ENCODE measurements around the gene PTGDR2. TPM values are rescaled to one million over a fixed set of nuclear protein-coding genes. Genes with fewer than 3 reads are reported as not detected.
A peak's percentile ranks its signal among the peaks of the same experiment; 100 is the strongest.

The PTGDR2 gene
- total RNA-seq, 1 donor from 2014 or later, result 0.59 TPM

DNA sequence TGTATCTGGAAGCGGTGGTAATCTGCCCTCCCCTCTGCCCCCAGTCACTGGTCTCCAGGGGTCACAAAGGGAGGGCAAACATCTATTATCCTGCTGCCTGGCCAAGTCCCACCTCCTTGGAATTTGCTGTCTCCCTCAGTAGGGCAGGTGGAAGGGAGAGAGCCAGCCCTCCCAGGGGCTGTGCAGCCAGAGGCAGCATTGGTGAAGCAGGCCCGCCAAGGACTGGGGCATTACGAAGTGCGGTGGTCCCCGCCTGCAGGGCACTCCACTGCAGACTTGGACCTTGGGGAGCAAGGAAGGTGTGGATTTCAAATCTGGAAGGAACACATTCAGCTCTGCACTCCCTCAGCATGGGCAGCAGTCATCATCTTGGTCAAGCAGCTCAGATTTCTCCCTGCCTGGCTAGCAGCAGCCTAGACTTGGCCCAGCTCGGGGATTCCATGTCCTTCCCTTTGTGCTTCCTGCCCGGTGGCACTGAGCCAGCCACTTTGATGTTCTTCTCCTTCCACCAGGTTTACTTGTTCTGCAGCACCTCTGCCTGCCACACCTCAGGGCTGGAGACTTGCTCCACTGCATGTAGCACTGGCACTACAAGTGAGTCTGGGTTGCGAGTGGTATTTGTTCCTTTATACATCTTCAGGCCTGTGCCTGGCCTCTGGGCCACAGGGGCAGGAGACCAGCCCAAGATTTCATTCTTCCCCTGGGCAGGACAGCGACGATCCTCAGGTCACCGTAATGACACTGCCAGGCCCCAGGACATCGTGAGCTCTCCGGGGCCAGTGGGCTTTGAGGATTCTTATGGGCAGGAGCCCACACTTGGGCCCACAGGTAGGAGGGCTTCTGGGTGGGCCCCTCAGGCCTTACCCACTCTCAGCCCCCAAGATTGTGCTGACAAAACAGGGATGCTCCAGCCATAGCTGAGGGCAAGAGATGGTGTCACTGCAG is 18.9 kb upstream of the PTGDR2 start:
- no peak for DNase-seq

DNA sequence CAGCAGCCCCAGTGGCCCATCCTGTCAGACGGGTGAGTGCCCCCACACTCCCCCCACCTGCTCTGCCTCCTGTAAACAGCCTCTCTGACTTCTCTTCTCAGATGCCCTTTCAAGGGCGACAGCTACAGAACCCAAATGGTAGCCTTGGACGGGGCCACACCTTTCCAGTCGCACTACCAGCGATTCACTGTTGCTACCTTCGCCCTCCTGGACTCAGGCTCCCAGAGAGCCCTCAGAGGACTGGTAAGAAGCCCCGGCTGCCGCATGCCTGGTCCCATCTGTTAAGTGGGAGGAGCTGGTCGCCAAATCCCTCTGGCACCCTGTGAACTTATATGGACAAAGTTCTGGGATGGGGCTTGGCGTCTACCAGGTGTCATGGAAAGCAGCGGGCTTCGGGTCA is 17.8 kb upstream of the PTGDR2 start:
- no peak for DNase-seq

DNA sequence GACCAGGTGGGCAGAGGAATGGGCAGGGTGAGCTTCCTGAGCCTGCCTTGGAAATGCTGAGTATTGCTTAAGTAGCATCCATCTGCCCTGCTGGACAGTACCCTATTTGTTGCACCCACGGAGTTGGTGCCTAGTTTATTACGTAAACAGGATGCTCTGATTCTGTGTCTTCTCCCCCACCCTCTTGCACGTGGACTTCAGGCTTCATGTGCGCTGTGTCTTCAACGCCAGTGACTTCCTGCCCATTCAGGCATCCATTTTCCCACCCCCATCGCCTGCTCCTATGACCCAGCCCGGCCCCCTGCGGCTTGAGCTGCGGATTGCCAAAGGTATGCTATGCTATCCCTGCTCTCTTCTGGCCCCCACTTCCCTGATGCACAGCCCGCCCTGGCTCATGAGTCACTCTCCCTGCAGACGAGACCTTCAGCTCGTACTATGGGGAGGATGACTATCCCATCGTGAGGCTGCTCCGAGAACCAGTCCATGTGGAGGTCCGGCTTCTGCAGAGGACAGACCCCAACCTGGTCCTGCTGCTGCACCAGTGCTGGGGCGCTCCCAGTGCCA is 17.3 kb upstream of the PTGDR2 start:
- DNase-seq, result no peak

DNA sequence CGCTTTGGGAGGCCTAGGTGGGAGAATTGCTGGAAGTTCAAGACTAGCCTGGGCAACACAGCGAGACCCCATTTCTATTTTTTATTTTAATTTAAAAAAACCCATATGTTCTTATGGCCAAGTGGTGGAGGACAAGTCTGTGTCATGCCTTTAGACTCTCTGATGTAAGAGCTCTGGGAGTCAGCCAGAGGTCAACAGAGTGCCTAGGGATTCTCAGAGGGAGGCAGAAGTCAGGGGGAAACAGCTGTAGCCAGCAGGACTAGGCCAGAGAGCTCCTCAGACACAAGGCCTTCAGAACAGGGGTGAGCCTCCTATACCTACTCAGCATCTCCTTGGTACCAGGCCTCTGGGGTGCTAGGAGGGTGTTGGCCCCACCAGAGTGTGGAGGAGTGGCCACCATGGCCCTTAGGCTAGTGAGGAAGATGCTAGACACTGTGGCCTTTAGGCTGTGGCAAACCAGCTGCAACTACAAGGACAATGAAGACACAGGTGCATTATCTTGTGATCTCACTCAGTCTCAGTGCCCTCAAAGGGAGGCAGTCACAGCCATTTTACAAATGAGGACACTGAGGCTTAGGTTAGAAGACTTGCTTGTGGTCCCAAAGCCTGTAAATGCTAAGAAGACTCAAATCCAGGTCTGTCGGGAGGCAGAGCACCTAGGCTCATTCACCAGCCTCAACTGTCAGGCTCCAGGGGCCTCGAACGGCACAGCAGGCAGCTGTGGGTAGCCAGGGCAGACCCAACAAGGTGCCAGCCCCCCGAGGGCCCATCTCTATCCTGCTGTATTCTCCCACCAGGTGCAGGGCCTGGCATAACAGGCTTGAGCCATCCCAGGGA is 16.6 kb upstream of the PTGDR2 start:
- DNase-seq, result no peak

DNA sequence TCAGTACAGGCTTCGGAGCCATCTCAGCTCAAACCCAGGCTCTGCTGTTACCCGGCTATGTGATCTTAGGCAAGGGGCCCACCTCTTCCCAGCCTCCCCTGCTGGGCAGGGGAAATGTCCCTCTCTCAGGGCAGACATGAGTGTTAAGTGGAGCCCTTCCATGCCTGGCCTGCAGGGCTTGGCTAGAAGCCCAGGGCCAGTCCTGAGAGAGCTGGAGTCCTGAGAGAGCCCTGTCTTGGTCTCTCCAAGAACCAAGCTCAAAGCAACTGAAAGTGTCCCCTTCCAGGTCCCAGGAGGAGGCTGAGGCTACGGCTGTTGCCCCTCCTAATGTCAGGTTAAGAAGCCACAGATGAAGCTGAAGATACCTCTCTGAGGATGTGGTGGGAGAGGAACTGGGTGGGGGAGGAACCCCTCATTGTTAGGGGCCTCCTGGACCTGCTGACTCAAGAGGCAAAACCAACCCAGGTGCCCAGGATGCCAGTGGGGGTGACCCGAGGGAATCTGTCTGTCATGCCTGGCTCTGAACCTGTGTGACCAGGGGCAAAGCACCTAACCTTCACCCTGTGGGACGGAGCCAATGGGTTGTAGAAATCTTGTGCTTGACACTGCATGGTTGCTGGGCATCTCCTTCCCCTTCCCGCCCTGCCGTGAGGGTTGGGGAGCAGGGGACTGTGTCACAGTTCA is 15.8 kb upstream of the PTGDR2 start:
- DNase-seq, result no peak

DNA sequence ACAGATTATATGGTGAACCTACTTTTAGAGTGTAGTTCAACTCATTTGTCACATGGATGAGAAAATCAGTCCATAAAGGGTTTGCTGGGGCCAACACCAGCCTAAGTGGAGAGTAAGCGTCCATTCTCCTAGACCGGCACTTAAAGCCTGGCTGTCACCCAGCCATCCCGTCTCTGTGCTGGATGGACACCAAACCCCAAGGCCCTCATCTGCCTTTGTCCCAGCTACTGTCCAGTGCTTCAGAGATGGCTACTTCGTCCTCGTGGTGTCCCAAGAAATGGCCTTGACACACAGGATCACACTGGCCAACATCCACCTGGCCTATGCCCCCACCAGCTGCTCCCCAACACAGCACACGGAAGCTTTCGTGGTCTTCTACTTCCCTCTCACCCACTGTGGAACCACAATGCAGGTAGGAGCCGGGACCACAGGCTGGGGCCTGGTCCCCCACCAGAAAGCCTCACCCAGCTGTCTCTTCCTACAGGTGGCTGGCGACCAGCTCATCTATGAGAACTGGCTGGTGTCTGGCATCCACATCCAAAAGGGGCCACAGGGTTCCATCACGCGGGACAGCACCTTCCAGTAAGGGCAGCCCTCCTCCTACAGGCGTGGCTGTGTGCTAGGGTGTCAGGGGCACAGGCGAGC is 15.1 kb upstream of the PTGDR2 start:
- no peak for DNase-seq

DNA sequence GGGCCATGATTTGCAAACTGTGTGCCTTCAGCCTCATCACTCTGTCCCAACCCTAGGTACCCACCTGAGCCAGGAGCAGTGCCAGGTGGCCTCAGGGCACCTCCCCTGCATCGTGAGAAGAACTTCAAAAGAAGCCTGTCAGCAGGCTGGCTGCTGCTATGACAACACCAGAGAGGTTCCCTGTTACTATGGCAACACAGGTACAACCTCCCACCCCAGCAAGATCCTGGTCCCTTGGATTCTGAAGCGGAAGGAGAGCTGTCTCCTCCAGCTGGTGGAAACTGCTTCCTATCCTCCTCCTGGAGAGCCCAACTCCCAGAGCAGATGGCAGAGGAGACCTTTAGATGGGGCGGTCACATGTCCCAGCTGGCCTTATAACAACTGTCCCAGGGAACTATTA is 14.5 kb upstream of the PTGDR2 start:
- DNase-seq, result no peak

DNA sequence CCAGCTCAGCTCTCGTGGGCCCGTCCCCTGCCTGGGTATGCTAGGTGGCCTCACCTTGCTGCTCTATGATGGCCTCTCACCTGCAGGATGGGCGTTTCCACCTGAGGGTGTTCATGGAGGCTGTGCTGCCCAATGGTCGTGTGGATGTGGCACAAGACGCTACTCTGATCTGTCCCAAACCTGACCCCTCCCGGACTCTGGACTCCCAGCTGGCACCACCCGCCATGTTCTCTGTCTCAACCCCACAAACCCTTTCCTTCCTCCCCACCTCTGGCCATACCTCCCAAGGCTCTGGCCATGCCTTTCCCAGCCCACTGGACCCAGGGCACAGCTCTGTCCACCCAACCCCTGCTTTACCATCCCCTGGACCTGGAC is 13.7 kb upstream of the PTGDR2 start:
- no peak for DNase-seq

DNA sequence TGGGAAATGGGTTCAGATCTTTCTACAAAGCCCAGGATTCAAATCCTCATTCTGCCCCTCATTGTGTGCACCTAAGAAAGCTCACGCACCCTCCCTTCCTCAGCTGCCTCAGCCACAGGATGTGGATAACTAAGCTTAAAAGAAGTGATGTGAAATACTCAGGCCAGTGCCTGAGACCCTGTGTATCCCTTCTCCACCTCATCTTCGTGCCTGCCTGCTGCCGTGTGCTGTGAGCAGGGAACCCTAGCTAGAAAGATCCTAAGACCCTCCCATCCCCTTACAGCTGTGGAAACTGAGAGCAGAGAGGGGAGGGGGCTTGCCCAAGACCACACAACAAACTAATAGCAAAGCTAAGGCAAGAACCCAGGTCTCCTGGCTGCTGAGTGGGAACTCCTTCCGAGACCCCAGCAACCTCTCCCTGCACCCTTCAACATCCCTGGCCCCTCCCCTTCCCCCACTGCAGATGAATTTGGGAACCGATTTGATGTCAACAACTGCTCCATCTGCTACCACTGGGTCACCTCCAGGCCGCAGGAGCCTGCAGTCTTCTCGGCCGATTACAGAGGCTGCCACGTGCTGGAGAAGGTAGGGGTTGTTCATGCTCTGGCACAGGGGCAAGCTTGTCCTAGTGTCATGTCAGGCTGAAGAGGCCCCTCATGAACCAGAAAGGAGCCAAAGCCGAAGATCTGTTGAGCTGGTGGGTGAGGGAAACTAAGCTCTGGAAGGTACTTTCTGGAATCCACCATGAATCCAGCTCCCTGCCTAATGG is 13.1 kb upstream of the PTGDR2 start:
- no peak for DNase-seq

DNA sequence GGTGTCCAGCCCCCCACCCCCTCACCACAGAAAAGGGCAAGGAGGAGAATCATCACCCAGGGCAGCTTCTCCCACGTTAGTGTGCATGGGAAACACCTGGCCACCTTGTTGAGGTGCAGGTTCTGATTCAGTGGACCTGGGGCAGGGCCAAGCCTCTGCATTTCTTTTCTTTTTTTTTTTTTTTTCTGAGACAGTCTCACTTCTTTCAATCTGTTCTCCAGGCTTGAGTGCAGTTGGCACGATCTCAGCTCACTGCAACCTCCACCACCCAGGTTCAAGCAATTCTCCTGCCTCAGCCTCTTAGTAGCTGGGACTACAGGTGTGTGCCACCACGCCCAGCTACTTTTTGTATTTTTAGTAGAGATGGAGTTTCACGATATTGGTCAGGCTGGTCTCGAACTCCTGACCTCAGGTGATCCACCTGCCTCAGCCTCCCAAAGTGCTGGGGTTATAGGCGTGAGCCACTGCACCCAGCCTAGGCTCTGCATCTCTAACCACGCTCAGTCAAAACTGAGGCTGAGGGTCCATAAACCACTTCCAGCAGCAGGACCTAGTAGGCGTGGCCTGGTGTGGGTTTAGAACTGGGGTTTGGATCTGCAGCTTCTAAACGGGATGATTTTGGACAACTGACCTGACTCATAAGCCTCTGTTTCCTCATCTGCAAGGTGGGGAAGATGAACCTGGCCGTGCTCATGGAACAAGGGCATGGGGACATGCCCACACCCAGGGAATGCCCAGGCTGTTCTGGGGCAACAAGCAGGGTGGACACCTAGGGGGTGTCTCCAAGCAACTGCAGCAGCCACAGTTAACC is 12.3 kb upstream of the PTGDR2 start:
- no peak for DNase-seq

DNA sequence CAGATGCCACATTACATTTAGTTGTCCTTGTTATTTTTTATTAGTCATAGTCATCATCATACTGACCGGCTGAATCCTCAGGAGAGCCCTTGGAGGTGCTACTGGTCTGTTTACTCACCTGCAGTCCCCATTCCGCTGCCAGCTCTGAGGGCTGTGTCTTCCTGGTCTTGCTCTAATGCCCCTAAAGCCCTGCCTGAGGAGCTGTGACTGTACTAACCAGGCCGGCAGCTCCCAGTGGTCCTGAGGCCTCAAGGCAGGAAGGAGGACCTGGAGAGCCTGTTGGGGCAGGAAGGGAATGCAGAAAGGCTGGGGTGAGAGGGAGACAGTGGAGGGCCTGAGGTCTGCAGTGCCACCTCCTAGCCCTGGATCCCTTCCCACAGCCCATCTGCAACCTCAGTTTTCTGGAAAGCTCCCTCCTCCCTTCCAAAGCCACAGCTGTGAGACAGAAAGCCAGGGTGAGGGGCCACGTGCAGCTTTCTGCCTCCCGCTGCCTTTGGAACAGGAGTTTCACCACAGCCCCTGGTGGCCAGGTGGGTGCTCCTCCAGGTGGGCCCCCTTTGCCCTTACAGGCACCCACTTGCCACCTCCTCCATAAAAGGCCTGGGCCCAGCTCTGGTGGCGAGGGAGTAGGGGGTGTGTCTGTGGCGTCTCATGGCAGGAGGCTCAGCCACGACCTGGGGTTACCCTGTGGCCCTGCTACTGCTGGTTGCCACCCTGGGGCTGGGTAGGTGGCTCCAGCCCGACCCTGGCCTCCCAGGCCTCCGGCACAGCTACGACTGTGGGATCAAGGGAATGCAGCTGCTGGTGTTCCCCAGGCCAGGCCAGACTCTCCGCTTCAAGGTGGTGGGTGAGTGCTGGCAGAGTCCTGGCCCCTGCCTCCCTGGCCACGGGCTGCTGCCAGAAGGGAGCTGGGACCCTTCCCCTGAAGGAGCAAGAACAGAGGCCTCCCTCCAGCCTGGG is 11.4 kb upstream of the PTGDR2 start, which contains the start of gene ZP1:
ZP1 (plus strand) TSS at position 632 of the 960 bp plus-strand sequence; CDS start at position 652, 20 bp downstream.
- DNase-seq, result no peak

DNA sequence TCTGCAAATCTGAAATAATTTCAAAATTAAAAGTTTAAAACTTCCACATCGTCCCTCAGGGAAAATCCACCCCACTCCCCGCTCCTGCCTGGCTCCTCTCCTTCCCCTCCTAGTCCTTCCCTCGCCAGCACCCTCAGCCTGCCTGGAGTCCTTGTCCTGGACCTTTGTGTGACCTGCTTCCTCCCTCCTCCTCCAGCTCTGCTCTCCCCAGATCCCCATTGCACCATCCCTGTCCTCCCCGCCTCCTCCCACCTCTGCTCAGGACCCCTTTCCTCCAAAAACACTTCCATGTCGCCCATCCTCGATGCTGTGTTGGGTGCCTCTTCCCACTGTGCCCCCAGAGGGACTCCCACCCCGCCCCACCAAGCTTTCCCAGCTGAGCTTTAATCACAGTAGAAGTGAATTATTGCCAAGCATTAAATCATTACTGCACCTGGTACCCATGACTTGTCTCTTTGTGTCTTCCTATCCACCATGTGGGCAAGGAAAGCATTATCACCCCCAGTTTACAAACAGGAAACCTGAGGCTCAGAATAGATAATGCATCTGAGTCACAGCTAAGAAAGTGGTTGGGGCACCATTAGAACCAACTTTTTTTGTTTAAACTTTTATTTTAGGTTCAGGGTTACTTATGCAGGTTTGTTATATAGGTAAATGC is 9.2 kb upstream of the PTGDR2 start:
- DNase-seq, result no peak

DNA sequence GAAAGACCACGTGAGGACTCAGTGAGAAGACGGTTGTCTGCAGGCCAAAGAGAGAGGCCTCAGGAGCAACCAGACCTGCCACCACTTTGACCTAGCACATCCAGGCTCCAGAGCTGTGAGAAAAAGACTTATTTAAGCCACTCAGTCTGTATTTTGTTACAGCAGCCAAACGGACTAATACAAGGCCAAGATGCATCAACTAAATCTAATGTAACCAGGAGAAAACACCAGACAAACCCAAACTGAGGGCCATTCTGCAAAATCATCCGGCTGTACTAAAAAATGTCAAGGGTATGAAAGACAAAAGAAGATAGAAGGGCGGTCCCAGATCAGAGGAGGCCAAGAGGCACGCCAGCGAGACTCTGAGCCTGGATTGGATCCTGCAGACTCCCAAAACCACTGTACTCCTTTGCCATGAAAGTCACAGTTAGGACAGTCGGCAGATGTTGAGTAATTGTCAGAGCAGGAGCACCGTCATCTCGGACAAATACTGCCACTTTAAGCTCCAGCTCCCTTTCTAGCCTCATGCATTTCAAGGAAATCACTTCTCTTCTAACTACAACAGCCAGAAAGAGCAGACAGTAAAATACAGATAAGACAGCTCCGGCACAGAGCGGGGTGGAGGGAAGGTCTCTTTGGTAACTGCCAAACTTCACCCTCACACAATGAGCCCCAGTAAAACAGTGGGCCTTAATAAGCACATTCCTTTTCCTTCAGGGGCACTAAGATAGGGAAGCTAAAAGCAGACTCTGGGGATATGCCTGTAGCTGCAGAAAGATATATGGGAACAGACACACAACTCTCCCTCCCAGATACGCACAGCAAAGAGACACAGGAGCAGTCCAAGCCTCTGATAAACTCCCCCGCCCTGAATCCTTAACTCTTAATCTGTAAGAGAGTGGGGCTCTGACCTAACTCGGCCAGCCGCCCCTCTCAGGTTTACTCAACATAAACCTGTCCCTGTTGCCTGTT is 8.1 kb upstream of the PTGDR2 start:
- no peak for DNase-seq

DNA sequence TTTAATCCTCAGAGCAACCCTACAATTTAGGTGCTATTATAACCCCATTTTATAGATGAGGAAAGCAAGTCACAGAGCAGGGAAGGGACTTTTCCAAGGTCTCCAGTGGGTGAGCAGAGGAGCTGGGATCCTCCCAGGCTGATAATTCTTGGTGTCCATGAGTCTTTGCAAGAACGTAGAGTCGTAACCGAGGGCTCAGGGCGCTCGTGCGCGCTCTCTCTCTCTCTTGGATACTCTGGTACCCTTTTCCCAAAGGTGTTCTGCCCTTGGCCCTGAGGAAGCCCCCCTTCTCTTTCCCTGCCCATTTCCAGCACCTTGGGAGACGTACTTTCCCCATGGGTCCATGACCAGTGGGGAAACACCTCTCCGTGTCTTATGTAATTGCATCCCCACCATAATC is 6.4 kb upstream of the PTGDR2 start:
- DNase-seq, result no peak

DNA sequence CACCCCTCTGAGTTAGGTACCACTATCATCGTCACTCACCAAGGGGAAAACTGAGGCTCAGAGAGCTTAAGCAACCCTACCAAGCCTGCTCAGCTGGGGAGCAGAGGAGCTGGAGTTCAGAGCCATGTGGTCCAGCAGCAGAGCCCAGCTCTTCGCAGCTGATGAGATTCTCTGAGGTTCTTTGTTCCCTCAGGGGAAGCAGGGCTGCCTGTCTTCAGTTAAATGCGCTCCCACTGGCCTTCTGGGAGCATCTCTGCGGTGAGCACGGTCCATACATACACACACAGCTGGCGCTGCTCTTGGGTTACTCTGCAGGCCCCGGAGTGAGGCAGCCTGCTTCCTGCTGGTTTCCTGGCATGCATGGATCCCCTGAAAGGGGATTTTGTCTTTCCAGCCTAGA is 5.2 kb upstream of the PTGDR2 start:
- peak; percentile 10 for DNase-seq

DNA sequence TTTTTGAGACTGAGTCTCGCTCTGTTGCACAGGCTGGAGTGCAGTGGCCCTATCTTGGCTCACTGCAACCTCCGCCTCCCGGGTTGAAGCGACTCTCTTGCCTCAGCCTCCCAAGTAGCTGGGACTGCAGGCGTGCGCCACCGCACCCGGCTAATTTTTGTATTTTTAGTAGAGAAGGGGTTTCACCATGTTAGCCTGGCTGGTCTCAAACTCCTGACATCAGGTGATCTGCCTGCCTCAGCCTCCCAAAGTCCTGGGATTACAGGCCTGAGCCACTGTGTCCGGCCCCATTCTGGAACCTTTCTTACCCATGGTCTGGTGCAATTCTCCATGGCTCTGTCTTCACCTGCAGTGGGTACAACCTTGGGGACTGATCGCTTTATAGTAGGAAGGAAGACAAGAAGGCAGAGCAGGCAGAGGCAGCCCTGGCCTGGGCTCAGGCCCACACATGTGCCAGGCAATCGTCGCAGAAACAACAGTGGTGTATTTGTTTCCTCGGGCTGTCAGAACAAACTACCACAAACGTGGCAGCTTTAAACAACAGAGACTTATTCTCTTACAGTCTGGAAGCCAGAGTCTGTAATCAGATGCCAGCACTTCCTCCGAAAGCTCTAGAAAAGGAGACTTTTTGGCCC is 4.0 kb upstream of the PTGDR2 start:
- no peak for DNase-seq

Data from skin of body (tissue), 2 donors.